Type B pancreatic cell (in vitro differentiated cells): ENCODE data around the gene C3orf20. TPM values are rescaled to one million over a fixed set of nuclear protein-coding genes. Genes with fewer than 3 reads are reported as not detected.

Source experiments
- DNase-seq: peaks from one replicate; pipeline ENCODE4 v3.0.0; 2021; ENCODE audit warnings: mixed read lengths; ENCODE audit not compliant: unreplicated experiment; ENCODE audit errors: extremely low spot score
- H3K27ac Mint-ChIP-seq: 2 replicates; pipeline ENCODE4 v1.8.0; 2021; ENCODE audit warnings: mild to moderate bottlenecking, mixed read lengths
- H3K27me3 Mint-ChIP-seq: 2 replicates; pipeline ENCODE4 v1.8.0; 2021; ENCODE audit warnings: mixed read lengths
- H3K36me3 Mint-ChIP-seq: 2 replicates; pipeline ENCODE4 v1.8.0; 2021; ENCODE audit warnings: mixed read lengths
- H3K4me1 Mint-ChIP-seq: one replicate; pipeline ENCODE4 v1.8.0; 2021; ENCODE audit warnings: mixed read lengths; ENCODE audit not compliant: unreplicated experiment
- H3K4me3 Mint-ChIP-seq: 2 replicates; pipeline ENCODE4 v1.8.0; 2021; ENCODE audit warnings: mild to moderate bottlenecking, mixed read lengths
- H3K9me3 Mint-ChIP-seq: 2 replicates; pipeline ENCODE4 v1.8.0; 2021; ENCODE audit warnings: mixed read lengths
- total RNA-seq: library from RNA; stranded (reverse); gene quantifications from 2 replicates; pipeline ENCODE4 v1.2.1, GENCODE V29; 2021; ENCODE audit warnings: low replicate concordance
- TF ChIP-seq, protein P1 (sequence below): fragments of 200-600 bp; sonication (generic); conservative IDR thresholded peaks from 2 replicates; pipeline ENCODE4 v1.5.0; 2021; ENCODE audit warnings: antibody characterized with exemption, mild to moderate bottlenecking

C3orf20 gene
- total RNA-seq, 1 donor from 2014 or later: 0.24 TPM

GRCh38 chr3:14810070-14810791, 135.3 kb downstream of the C3orf20 start:
- H3K27me3 Mint-ChIP-seq: peaks cover 91% of the 10 kb centered on the region

DNA sequence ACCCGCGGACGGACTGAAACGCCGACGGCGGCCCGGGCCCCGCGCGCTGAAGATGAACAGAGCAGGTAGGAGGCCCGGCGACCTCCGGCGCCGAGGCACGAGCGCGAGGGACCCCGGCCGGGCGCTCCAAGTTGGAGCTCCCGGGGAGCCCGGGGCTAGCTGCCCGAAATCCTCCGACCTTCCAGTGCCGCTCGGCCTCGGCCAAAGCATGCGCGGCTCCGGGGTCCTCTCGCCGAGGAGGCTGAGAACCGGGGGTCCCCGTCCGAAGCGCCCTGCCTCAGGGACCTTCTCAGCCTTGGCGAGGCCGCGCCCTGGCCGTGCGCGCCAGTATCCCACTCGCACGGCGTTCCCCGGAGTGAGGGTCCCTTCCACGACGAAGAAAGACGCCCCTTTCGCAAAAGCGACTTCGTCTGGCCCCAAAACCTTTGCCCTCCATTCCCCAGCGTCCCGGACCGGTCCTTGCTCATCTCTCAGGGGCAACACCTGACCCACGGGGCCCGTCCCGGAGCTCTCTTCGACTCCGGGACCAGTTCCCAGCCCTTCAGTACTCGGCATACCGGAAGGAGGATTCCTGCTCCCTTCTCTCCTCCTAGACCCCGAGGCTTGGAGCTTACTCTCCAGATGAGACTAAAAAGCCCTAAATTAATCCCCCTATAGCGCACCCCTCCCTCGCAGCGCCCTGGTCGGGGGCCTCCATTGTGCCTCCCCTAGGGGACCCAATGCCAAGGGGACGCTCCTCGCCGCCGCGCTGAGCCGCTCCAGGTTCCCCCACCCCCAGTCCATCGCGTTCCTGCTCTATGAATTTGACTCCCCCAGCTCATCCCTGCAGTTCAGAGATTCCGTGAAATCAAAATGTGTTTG, 136.1 kb downstream of the C3orf20 start:
- Mint-ChIP-seq H3K36me3 (no peaks in the 10 kb centered on the region), H3K4me1 (peaks cover 6% of the 10 kb centered on the region), H3K9me3 (no peaks in the 10 kb centered on the region), H3K27ac (no peak overlapping the region), H3K27me3 (peaks cover 88% of the 10 kb centered on the region), H3K4me3 (peak overlapping the region; percentile 89)
- TF ChIP-seq, protein P1, sequence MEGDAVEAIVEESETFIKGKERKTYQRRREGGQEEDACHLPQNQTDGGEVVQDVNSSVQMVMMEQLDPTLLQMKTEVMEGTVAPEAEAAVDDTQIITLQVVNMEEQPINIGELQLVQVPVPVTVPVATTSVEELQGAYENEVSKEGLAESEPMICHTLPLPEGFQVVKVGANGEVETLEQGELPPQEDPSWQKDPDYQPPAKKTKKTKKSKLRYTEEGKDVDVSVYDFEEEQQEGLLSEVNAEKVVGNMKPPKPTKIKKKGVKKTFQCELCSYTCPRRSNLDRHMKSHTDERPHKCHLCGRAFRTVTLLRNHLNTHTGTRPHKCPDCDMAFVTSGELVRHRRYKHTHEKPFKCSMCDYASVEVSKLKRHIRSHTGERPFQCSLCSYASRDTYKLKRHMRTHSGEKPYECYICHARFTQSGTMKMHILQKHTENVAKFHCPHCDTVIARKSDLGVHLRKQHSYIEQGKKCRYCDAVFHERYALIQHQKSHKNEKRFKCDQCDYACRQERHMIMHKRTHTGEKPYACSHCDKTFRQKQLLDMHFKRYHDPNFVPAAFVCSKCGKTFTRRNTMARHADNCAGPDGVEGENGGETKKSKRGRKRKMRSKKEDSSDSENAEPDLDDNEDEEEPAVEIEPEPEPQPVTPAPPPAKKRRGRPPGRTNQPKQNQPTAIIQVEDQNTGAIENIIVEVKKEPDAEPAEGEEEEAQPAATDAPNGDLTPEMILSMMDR: no peak
- DNase-seq: no peak

More at GRCh38 chr3:14810070-14810791, 135.3 kb downstream of the C3orf20 start:
- peak overlapping the region; percentile 80 for H3K4me3 Mint-ChIP-seq
- TF ChIP-seq, protein P1: no peak
- H3K9me3 Mint-ChIP-seq: no peaks in the 10 kb centered on the region
- H3K27ac Mint-ChIP-seq: no peak overlapping the region
- peaks cover 7% of the 10 kb centered on the region for H3K4me1 Mint-ChIP-seq
- no peak for DNase-seq
- no peaks in the 10 kb centered on the region for H3K36me3 Mint-ChIP-seq

DNA sequence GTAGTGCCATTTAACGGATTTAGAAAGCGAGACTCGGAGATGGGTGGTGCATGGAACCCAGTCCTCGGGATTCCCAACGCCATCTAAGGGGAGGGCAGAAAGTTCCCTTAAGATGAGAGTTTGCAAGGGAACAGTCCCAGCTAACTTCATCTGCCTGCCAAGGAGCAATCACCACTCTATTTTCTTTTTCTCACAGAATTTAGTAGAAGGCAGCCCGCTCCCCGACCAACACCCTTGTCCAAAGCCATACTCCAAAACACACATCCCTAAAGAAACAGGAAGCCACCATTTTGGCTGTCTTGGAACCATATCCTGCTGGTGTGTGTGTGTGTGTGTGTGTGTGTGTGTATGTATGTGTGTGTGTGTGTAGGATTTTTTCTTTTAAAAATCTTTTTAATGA, 136.7 kb downstream of the C3orf20 start:
- Mint-ChIP-seq H3K27ac (no peak overlapping the region), H3K9me3 (no peaks in the 10 kb centered on the region), H3K4me3 (peak overlapping the region; percentile 89), H3K4me1 (peaks cover 6% of the 10 kb centered on the region), H3K36me3 (no peaks in the 10 kb centered on the region), H3K27me3 (peaks cover 85% of the 10 kb centered on the region)
- TF ChIP-seq, protein P1: no peak
- no peak for DNase-seq

- no peak overlapping the region for H3K27ac Mint-ChIP-seq
- peak overlapping the region; percentile 89 for H3K4me3 Mint-ChIP-seq
These were observed 137.4 kb downstream of the C3orf20 start for GRCh38 chr3:14812196-14812790.

DNA sequence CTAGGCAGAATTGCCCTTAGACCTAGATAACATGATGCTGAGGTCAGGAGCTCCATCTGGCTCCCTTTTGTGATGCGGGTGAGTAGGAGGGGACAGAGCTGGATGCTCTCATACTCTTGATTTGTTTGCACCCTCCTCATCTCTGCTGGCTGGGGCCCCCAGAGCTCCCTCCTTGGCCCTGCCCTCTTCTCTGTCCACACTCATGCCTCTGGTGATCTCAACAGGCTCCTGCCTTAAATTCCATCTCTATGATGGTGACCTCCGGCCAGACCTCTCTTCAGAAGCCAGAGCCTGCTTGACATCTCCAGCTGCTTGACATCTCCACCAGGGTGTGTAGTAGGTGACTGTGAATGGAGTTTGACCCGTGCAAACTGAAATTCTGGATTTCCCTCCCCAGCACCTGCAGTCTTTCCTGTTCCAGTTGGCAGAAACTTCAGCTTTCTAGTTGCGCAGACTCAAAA, 139.5 kb downstream of the C3orf20 start:
- H3K4me1 Mint-ChIP-seq: peaks cover 6% of the 10 kb centered on the region
- H3K36me3 Mint-ChIP-seq: no peaks in the 10 kb centered on the region
- no peak for DNase-seq
- H3K27me3 Mint-ChIP-seq: peaks cover 72% of the 10 kb centered on the region
- no peak overlapping the region for H3K4me3 Mint-ChIP-seq
- no peak overlapping the region for H3K27ac Mint-ChIP-seq
- TF ChIP-seq, protein P1: no peak
- no peaks in the 10 kb centered on the region for H3K9me3 Mint-ChIP-seq

More at GRCh38 chr3:14812196-14812790, 137.4 kb downstream of the C3orf20 start:
- TF ChIP-seq, protein P1: no peak
- no peaks in the 10 kb centered on the region for H3K9me3 Mint-ChIP-seq
- H3K36me3 Mint-ChIP-seq: no peaks in the 10 kb centered on the region
- H3K27me3 Mint-ChIP-seq: peaks cover 80% of the 10 kb centered on the region
- H3K4me1 Mint-ChIP-seq: peaks cover 6% of the 10 kb centered on the region
- no peak for DNase-seq
